Esophagus muscularis mucosa (tissue), 4 donors: Measurements from ENCODE around the gene CALHM2. TPM values are rescaled to one million over a fixed set of nuclear protein-coding genes. Genes with fewer than 3 reads are reported as not detected.
A peak's percentile ranks its signal among the peaks of the same experiment; 100 is the strongest.

ENCODE experiments used
- DNase-seq: peaks from one replicate; pipeline ENCODE4 v3.0.0-alpha.2; 2017; ENCODE audit errors: extremely low spot score
- H3K27ac ChIP-seq, 4 donors: fragments of 200-600 bp; sonication (generic); replicated peaks in 1 of 4; 1 replicate in 3 of 4; 2 replicates in 1 of 4; pipeline ENCODE4 v1.5.1; 2016 to 2019; ENCODE audit warnings: mild to moderate bottlenecking in 1 of 4
- H3K27me3 ChIP-seq, 4 donors: fragments of 200-600 bp; sonication (generic); one replicate each; pipeline versions ENCODE4 v1.5.1 to v1.6.0; 2016 to 2019
- H3K36me3 ChIP-seq, 4 donors: fragments of 200-600 bp; sonication (generic); one replicate each; pipeline ENCODE4 v1.5.1; 2016 to 2019
- H3K4me1 ChIP-seq, 4 donors: fragments of 200-600 bp; sonication (generic); one replicate each; pipeline ENCODE4 v1.5.1; 2016 to 2019
- H3K4me3 ChIP-seq, 4 donors: fragments of 200-600 bp; sonication (generic); 1 replicate in 2 of 4; 2 replicates in 2 of 4; pipeline ENCODE4 v1.5.1; 2016 to 2019; ENCODE audit warnings: mild to moderate bottlenecking in 4 of 4, moderate library complexity in 1 of 4
- H3K9me3 ChIP-seq, 4 donors: fragments of 200-600 bp; sonication (generic); 1 replicate in 3 of 4; 2 replicates in 1 of 4; pipeline ENCODE4 v1.5.1; 2016 to 2019
- CTCF ChIP-seq, 3 experiments: fragments of 200-600 bp in 2 of 3; fragments of 450-650 bp in 1 of 3; sonication (generic) in 2 of 3; IDR thresholded peaks; one replicate each; pipeline ENCODE4 v1.5.1; 2017 to 2019; ENCODE audit warnings: antibody characterized with exemption in 3 of 3, mild to moderate bottlenecking in 2 of 3, moderate library complexity in 1 of 3
- EP300 ChIP-seq: sonication (generic); formaldehyde crosslinking; IDR thresholded peaks from one replicate; pipeline ENCODE4 v1.6.1; 2017; ENCODE audit warnings: antibody characterized with exemption
- POLR2A ChIP-seq: fragments of 450-650 bp; IDR thresholded peaks from one replicate; pipeline ENCODE4 v1.6.1; 2017; ENCODE audit warnings: antibody characterized with exemption, moderate library complexity, mild to moderate bottlenecking, low read depth
- POLR2AphosphoS5 ChIP-seq, 2 donors: sonication (generic); formaldehyde crosslinking; IDR thresholded peaks; one replicate each; pipeline ENCODE4 v1.6.1; 2017; ENCODE audit warnings: antibody characterized with exemption in 2 of 2
- WGBS: methylation state at CpG from one replicate; pipeline ENCODE4 v1.1.5; 2018; 5-methylcytosine and 5-hydroxymethylcytosine counted together
- intact Hi-C: fragments of 100-400 bp; cut with DNase I; formaldehyde crosslinking; loops from one replicate; pipeline ENCODE4 v1.15.1; 2023
- total RNA-seq, 4 donors: library from RNA; depleted of rRNA; stranded (reverse); fragments of >200 nt; gene quantifications; one replicate each; pipeline versions ENCODE4 v1.1.0 to v1.2.1, GENCODE V29; 2016

The CALHM2 gene
- total RNA-seq, 4 donors from 2014 or later: 44.4 to 69.9 (median 62.8) TPM

- no peaks in the 10 kb centered on the region for H3K9me3 ChIP-seq
- H3K27me3 ChIP-seq: peaks cover 0 to 47% (median 12%) of the 10 kb centered on the region in 4 donors
- 33% methylated on average over 4 of the region's 92 CpGs for WGBS
- intact Hi-C loops: no loop called here
- no peaks in the 10 kb centered on the region for H3K36me3 ChIP-seq
- TF ChIP-seq EP300: no peak
- no peak for TF ChIP-seq POLR2AphosphoS5 (IDR thresholded peaks at IDR 0.05)
- TF ChIP-seq POLR2A: no peak
- TF ChIP-seq CTCF (IDR thresholded peaks at IDR 0.05): no peak
- DNase-seq: no peak
- H3K4me3 ChIP-seq: peak overlapping the region; percentile 62 to 70 (median 66)
- H3K4me1 ChIP-seq: peaks cover 19 to 29% (median 21%) of the 10 kb centered on the region in 4 donors
- H3K27ac ChIP-seq: no peak overlapping the region
These were observed 42.0 kb upstream of the CALHM2 start for GRCh38 chr10:103493916-103494877.

- no peak for DNase-seq
These were observed 41.3 kb upstream of the CALHM2 start, which contains the start of gene NEURL1 for GRCh38 chr10:103493362-103493915. TSS of gene NEURL1 (plus strand) at chr10:103493705. CDS start at chr10:103494388, 683 bp downstream.

GRCh38 chr10:103492655-103493261, 40.6 kb upstream of the CALHM2 start:
- DNase-seq: no peak
- H3K9me3 ChIP-seq: no peaks in the 10 kb centered on the region
- no peaks in the 10 kb centered on the region for H3K36me3 ChIP-seq
- intact Hi-C loops: no loop called here
- H3K4me3 ChIP-seq: peak overlapping the region in 3 of 4 donors; percentile 62 to 67 (median 65)
- H3K4me1 ChIP-seq: peaks cover 19 to 29% (median 21%) of the 10 kb centered on the region in 4 donors
- H3K27ac ChIP-seq: no peak overlapping the region
- no peak for TF ChIP-seq EP300
- TF ChIP-seq POLR2A: no peak
- no peak for TF ChIP-seq CTCF (IDR thresholded peaks at IDR 0.05)
- TF ChIP-seq POLR2AphosphoS5 (IDR thresholded peaks at IDR 0.05): no peak
- 94% methylated on average over 1 of the region's 5 CpGs for WGBS
- peaks cover 0 to 39% (median 12%) of the 10 kb centered on the region in 4 donors for H3K27me3 ChIP-seq

More at GRCh38 chr10:103493362-103493915, 41.3 kb upstream of the CALHM2 start, which contains the start of gene NEURL1:
- 7% methylated on average over 30 of the region's 65 CpGs for WGBS
- Histone ChIP-seq H3K4me3 (peak within 1 kb of the TSS; percentile 62 to 70 (median 66)), H3K4me1 (peaks cover 19 to 29% (median 21%) of the 10 kb centered on the region in 4 donors), H3K9me3 (no peaks in the 10 kb centered on the region), H3K36me3 (no peaks in the 10 kb centered on the region), H3K27me3 (peaks cover 0 to 46% (median 12%) of the 10 kb centered on the region in 4 donors), H3K27ac (no peak within 1 kb of the TSS)
- intact Hi-C loops: no loop called here
- TF ChIP-seq POLR2A: no peak
- no peak for TF ChIP-seq CTCF (IDR thresholded peaks at IDR 0.05)
- TF ChIP-seq POLR2AphosphoS5 (IDR thresholded peaks at IDR 0.05): no peak
- TF ChIP-seq EP300: no peak

- 67% methylated on average over 7 of the region's 7 CpGs for WGBS
- H3K27ac ChIP-seq: no peak overlapping the region
These were observed 39.7 kb upstream of the CALHM2 start for GRCh38 chr10:103491729-103492364.

More at GRCh38 chr10:103491729-103492364, 39.7 kb upstream of the CALHM2 start:
- Histone ChIP-seq H3K4me1 (peaks cover 19 to 29% (median 21%) of the 10 kb centered on the region in 4 donors), H3K4me3 (no peak overlapping the region), H3K9me3 (no peaks in the 10 kb centered on the region), H3K27me3 (peaks cover 0 to 35% (median 12%) of the 10 kb centered on the region in 4 donors), H3K36me3 (no peaks in the 10 kb centered on the region)
- DNase-seq: no peak
- TF ChIP-seq CTCF (IDR thresholded peaks at IDR 0.05) (no peak), POLR2A (no peak), EP300 (no peak), POLR2AphosphoS5 (IDR thresholded peaks at IDR 0.05) (no peak)
- intact Hi-C loops: no loop called here
